ENCODE results near the gene MPP3.

MPP3 gene

GRCh38 chr17:43767053-43767712 lies 65.8 kb downstream of the MPP3 start:
- TF ChIP-seq, protein P1, sequence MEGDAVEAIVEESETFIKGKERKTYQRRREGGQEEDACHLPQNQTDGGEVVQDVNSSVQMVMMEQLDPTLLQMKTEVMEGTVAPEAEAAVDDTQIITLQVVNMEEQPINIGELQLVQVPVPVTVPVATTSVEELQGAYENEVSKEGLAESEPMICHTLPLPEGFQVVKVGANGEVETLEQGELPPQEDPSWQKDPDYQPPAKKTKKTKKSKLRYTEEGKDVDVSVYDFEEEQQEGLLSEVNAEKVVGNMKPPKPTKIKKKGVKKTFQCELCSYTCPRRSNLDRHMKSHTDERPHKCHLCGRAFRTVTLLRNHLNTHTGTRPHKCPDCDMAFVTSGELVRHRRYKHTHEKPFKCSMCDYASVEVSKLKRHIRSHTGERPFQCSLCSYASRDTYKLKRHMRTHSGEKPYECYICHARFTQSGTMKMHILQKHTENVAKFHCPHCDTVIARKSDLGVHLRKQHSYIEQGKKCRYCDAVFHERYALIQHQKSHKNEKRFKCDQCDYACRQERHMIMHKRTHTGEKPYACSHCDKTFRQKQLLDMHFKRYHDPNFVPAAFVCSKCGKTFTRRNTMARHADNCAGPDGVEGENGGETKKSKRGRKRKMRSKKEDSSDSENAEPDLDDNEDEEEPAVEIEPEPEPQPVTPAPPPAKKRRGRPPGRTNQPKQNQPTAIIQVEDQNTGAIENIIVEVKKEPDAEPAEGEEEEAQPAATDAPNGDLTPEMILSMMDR (IDR thresholded peaks at IDR 0.05): no peak

DNA sequence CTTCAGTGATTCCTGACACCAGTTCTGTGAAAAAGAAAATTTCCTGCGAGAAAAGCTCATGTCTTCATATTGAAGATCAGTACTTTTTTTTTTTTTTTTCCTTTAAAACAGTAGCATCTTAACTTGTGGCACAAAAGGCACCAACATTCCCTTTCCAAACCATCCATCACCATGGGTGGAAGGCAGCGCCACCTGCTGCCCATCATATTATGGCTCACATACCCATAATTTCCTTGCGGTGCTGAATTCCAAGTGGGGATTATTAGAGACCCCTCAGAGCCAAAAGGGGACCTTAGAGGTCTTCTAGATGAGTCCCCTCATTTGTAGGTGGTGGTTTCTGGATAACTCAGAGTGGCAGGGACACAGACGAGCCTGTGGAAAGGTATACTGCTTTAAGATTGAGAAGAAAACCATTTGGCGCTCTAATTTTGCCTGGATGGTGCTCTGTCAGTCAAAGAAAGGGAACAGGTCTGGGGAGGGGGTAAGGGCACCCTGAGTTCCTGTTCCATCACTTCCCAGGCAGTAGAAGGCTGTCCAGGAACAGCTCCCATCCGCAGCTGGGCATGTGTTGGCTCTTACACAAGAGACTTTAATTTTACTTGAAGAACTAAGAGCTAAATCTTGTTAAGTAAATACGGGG lies 66.4 kb downstream of the MPP3 start:
- TF ChIP-seq, protein P1 (IDR thresholded peaks at IDR 0.05): peak; percentile 67
- no peak overlapping the region for H3K4me3 ChIP-seq
- peak overlapping the region; percentile 3 to 26 for H3K27ac ChIP-seq
- peak; percentile 73 for DNase-seq (ENCODE audit: low spot score)

More at GRCh38 chr17:43767053-43767712, 65.8 kb downstream of the MPP3 start:
- H3K4me3 ChIP-seq: no peak overlapping the region
- DNase-seq (ENCODE audit: low spot score): peak; percentile 60
- peak overlapping the region; percentile 3 to 26 for H3K27ac ChIP-seq

- peak overlapping the region; percentile 12 to 63 for H3K27ac ChIP-seq
- DNase-seq (ENCODE audit: low spot score): peak; percentile 93
- H3K4me3 ChIP-seq: no peak overlapping the region
- TF ChIP-seq, protein P1 (IDR thresholded peaks at IDR 0.05): peak; percentile 94
Measured at GRCh38 chr17:43760254-43760852, 72.6 kb downstream of the MPP3 start.

DNA sequence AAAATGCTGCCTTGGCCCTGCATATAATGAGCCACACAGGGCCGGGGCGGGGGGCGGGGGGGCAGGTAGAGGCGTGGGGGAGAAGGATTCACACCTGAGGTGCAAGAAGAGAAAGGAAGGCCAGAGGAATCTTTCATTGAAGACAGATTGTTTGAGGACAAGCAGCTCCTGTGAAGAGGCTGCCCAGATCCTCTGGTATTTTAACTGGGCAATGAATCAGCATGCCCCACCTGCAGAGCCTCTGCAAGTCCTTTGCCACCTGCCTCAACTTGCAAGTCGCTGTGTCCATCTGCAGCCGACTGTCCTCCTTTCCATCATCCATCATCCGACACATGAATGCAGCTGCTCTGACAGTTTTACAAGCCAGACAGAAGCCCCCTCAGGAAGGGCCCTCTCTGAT lies 73.1 kb downstream of the MPP3 start:
- no peak overlapping the region for H3K4me3 ChIP-seq
- TF ChIP-seq, protein P1 (IDR thresholded peaks at IDR 0.05): no peak
- H3K27ac ChIP-seq: no peak overlapping the region
- DNase-seq (ENCODE audit: low spot score): no peak

GRCh38 chr17:43758497-43759174 lies 74.3 kb downstream of the MPP3 start, which contains the start of gene SOST:
Gene SOST, minus strand, starts transcription at chr17:43758791. Its CDS starts 50 bp downstream, at chr17:43758741.
- no peak within 1 kb of the TSS for H3K27ac ChIP-seq
- H3K4me3 ChIP-seq: no peak within 1 kb of the TSS
- TF ChIP-seq, protein P1 (IDR thresholded peaks at IDR 0.05): no peak
- DNase-seq (ENCODE audit: low spot score): no peak

- DNase-seq (ENCODE audit: low spot score): no peak
- TF ChIP-seq, protein P1 (IDR thresholded peaks at IDR 0.05): no peak
- no peak overlapping the region for H3K27ac ChIP-seq
- no peak overlapping the region for H3K4me3 ChIP-seq
Measured at GRCh38 chr17:43758086-43758485, 74.9 kb downstream of the MPP3 start.

All from coronary artery (tissue), 2 donors.